Amniotic stem cell (primary cell): ENCODE data around the gene SPIC.
"Not testable (repeated sequence)": the region's sequence is repeated elsewhere in the genome, so short reads cannot be mapped to it uniquely, and the experiment has no call there.

Experiments used
- DNase-seq: peaks from one replicate; lab custom pipeline; 2025; lab: John Stamatoyannopoulos, UW

Gene SPIC

GRCh38 chr12:101474711-101475386 is at the start of gene SPIC:
Gene SPIC (plus strand): TSS chr12:101475336. CDS start chr12:101476905, 1,569 bp downstream.
- no peak for DNase-seq

- no peak for DNase-seq
Measured at GRCh38 chr12:101430456-101430855, 44.7 kb upstream of the SPIC start.

- DNase-seq, result no peak
Measured at GRCh38 chr12:101436136-101436535, 39.0 kb upstream of the SPIC start.

GRCh38 chr12:101439236-101439635 is 35.9 kb upstream of the SPIC start:
- DNase-seq, result no peak

- DNase-seq, result no peak
Measured at GRCh38 chr12:101441461-101442224, 33.5 kb upstream of the SPIC start.

GRCh38 chr12:101455685-101456084 is 19.5 kb upstream of the SPIC start:
- no peak for DNase-seq

- no peak for DNase-seq
Measured at GRCh38 chr12:101459642-101460346, 15.3 kb upstream of the SPIC start.

GRCh38 chr12:101468948-101469347 is 6.2 kb upstream of the SPIC start:
- DNase-seq, result no peak

- no peak for DNase-seq
Measured at GRCh38 chr12:101470939-101471338, 4.2 kb upstream of the SPIC start.

GRCh38 chr12:101471878-101472277 is 3.3 kb upstream of the SPIC start:
- DNase-seq, result not testable (repeated sequence)

- no peak for DNase-seq
Measured at GRCh38 chr12:101474248-101474647, 888 bp upstream of the SPIC start.

GRCh38 chr12:101475751-101476305 is 692 bp downstream of the SPIC start:
- no peak for DNase-seq

- DNase-seq, result no peak
Measured at GRCh38 chr12:101480849-101481248, 5.7 kb downstream of the SPIC start.

GRCh38 chr12:101485021-101485420 is 9.9 kb downstream of the SPIC start:
- no peak for DNase-seq

GRCh38 chr12:101488469-101488868 is 13.3 kb downstream of the SPIC start:
- DNase-seq, result no peak

GRCh38 chr12:101490286-101490920 is 15.3 kb downstream of the SPIC start:
- no peak for DNase-seq

GRCh38 chr12:101491329-101491728 is 16.2 kb downstream of the SPIC start:
- DNase-seq, result no peak

GRCh38 chr12:101493556-101493955 is 18.4 kb downstream of the SPIC start:
- no peak for DNase-seq

- no peak for DNase-seq
Measured at GRCh38 chr12:101498252-101498651, 23.1 kb downstream of the SPIC start.

- no peak for DNase-seq
Measured at GRCh38 chr12:101501410-101501995, 26.4 kb downstream of the SPIC start.

- DNase-seq, result no peak
Measured at GRCh38 chr12:101521136-101521535, 46.0 kb downstream of the SPIC start.

- DNase-seq, result no peak
Measured at GRCh38 chr12:101527682-101528081, 52.5 kb downstream of the SPIC start.
